ENCODE measurements around the gene KCTD2.

The KCTD2 gene

GRCh38 chr17:75099881-75100595 is 53.0 kb downstream of the KCTD2 start:
- DNase-seq (ENCODE audit: low read depth) = no peak

GRCh38 chr17:75102385-75102821 is 55.4 kb downstream of the KCTD2 start:
- no peak for DNase-seq (ENCODE audit: low read depth)

- no peak for DNase-seq (ENCODE audit: low read depth)
Observed at GRCh38 chr17:75103601-75104554, 56.9 kb downstream of the KCTD2 start.

- DNase-seq (ENCODE audit: low read depth) = no peak
Observed at GRCh38 chr17:75105126-75106080, 58.4 kb downstream of the KCTD2 start.

GRCh38 chr17:75108193-75108592 is 61.2 kb downstream of the KCTD2 start:
- DNase-seq (ENCODE audit: low read depth) = no peak

GRCh38 chr17:75109046-75109406 is 62.0 kb downstream of the KCTD2 start:
- DNase-seq (ENCODE audit: low read depth) = no peak

GRCh38 chr17:75109407-75110233 is 62.6 kb downstream of the KCTD2 start, which contains the start of gene ARMC7:
ARMC7 (plus strand) TSS chr17:75109969; CDS start chr17:75110289, 320 bp downstream.
- peak; percentile 84 for DNase-seq (ENCODE audit: low read depth)

GRCh38 chr17:75110234-75110937 is 63.4 kb downstream of the KCTD2 start:
- no peak for DNase-seq (ENCODE audit: low read depth)

- no peak for DNase-seq (ENCODE audit: low read depth)
Observed at GRCh38 chr17:75111777-75112335, 64.8 kb downstream of the KCTD2 start.

GRCh38 chr17:75113798-75114551 is 67.0 kb downstream of the KCTD2 start:
- DNase-seq (ENCODE audit: low read depth) = peak; percentile 75

- no peak for DNase-seq (ENCODE audit: low read depth)
Observed at GRCh38 chr17:75114552-75115314, 67.7 kb downstream of the KCTD2 start.

Measured in stimulated activated CD8-positive, alpha-beta memory T cell treated with anti-CD3 and anti-CD28 coated beads, Interleukin-12 subunit alpha, Interleukin-12 subunit beta, amount 100 ng/mL, for 4 hours (primary cell).